BJ (cell line): ENCODE data around the gene INTS7. TPM values are rescaled to one million over a fixed set of nuclear protein-coding genes. Genes with fewer than 3 reads are reported as not detected.
"Not testable (repeated sequence)": the region's sequence is repeated elsewhere in the genome, so short reads cannot be mapped to it uniquely, and the experiment has no call there.

Source experiments
- CTCF ChIA-PET: fragments of 350-600 bp; formaldehyde crosslinking; extraction: SDS; loops from one replicate; lab custom pipeline; 2021; ENCODE audit warnings: antibody characterized with exemption, inconsistent platforms; lab: Yijun Ruan, JAX
- POLR2A ChIA-PET: fragments of 300-600 bp; sonication (Branson Sonifier 250); formaldehyde crosslinking; extraction: SDS; loops from one replicate; lab custom pipeline; 2021; ENCODE audit warnings: antibody characterized with exemption; lab: Charles Lee
- DNase-seq: peaks from one replicate; pipeline ENCODE4 v3.0.0-alpha.2; 2011; ENCODE audit warnings: low read depth
- H3K27me3 ChIP-seq: 2 replicates; pipeline ENCODE4 v1.6.0; 2011; ENCODE audit warnings: low read length; ENCODE audit not compliant: control insufficient read depth, insufficient read depth
- H3K36me3 ChIP-seq: 2 replicates; pipeline ENCODE4 v1.5.1; 2011; ENCODE audit warnings: low read length; ENCODE audit not compliant: control insufficient read depth, insufficient read depth
- H3K4me3 ChIP-seq: 2 replicates; pipeline ENCODE4 v1.5.1; 2011; ENCODE audit warnings: low read depth, mild to moderate bottlenecking, control low read depth, low read length
- polyA plus RNA-seq: library from polyadenylated mRNA; depleted of rRNA; stranded (reverse); fragments of >200 nt; gene quantifications from 2 replicates; pipeline ENCODE4 v1.2.3, GENCODE V29; 2011
- TF ChIP-seq, protein P1 (sequence below): IDR thresholded peaks from 2 replicates; pipeline ENCODE4 v1.5.1; 2011; ENCODE audit warnings: low read depth, mild to moderate bottlenecking, control low read depth, inconsistent platforms, low read length, moderate library complexity; ENCODE audit not compliant: insufficient read depth

INTS7 gene
- polyA plus RNA-seq, 1 experiment: 11.6 TPM

DNA sequence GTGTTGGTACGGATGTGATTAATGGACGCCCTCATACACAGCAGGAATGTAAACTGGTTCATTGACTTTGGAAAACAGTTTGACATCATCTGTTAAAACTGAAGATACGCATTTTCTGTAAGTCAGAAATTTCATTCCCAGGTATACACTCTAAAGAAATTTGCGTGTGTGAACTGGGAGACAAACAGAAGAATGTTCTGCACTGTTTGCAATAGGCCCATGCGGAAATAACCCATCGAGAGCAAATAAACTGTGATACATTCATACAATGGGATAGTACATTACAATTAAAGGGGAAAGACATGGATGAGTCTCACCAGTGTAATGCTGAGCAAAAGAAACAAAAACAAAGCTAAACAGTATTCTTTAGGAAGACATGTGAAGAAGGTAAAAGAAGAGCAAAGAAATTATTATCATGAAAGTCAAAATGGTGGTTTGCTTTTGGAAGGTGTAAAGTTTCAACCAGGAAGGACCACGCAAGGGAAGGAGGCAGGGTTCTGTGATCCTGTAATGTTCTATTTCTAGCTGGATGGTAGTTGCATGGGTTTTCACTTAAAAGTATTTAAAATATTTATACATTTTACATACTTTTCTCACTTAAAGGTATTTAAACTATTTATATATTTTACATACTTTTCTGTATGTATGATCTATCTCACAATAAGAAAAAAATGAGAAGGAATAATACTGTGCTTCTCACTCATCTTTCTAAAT is 30.3 kb downstream of the INTS7 start:
- Histone ChIP-seq H3K4me3 (no peak overlapping the region), H3K36me3 (no peaks in the 10 kb centered on the region), H3K27me3 (no peaks in the 10 kb centered on the region)
- TF ChIP-seq, protein P1, sequence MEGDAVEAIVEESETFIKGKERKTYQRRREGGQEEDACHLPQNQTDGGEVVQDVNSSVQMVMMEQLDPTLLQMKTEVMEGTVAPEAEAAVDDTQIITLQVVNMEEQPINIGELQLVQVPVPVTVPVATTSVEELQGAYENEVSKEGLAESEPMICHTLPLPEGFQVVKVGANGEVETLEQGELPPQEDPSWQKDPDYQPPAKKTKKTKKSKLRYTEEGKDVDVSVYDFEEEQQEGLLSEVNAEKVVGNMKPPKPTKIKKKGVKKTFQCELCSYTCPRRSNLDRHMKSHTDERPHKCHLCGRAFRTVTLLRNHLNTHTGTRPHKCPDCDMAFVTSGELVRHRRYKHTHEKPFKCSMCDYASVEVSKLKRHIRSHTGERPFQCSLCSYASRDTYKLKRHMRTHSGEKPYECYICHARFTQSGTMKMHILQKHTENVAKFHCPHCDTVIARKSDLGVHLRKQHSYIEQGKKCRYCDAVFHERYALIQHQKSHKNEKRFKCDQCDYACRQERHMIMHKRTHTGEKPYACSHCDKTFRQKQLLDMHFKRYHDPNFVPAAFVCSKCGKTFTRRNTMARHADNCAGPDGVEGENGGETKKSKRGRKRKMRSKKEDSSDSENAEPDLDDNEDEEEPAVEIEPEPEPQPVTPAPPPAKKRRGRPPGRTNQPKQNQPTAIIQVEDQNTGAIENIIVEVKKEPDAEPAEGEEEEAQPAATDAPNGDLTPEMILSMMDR: no peak
- ChIA-PET CTCF (interaction anchor here (0.7 to 2.0 kb wide), 2 partner anchors 29 to 307 kb away, joined by 4 to 5 read pairs; no protein-coding TSS in a partner anchor), POLR2A (no interaction called here)
- DNase-seq: no peak

DNA sequence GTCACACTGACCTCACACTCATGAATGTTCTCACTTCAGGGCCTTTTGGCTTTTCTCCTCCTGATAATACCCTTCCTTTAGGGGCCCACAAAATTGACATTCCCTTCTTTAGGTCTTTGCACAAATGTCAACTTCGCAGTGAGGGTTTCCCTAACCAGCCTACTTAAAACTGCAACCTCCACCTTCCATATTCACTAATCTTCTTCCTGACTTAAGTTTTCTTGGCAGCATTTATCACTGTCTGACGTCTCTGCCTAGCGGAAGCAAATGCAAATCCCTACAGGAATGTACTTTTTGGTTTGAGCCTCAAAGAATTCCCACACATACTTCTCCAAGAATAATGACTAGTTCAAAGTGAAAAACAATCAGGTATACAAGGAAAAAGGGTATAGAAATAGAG is 32.8 kb downstream of the INTS7 start:
- POLR2A ChIA-PET: no interaction called here
- DNase-seq: no peak
- CTCF ChIA-PET: interaction anchor here (1.6 kb wide), 1 partner anchor 9 kb away, joined by 4 read pairs; no protein-coding TSS in a partner anchor

DNA sequence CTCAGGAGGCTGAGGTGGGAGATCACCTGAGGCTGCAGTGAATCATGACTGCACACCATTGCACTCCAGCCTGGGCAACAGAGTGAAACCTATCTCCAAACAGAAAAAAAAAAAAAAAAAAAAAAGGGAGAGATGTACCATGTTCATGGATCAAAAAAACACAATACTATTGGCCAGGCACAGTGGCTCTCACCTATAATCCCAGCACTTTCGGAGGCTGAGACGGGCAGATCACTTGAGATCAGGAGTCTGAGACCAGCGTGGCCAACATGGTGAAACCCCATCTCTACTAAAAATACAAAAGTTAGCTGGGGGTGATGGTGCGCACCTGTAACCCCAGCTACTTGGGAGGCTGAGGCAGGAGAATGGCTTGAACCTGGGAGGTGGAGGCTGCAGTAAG is 37.9 kb downstream of the INTS7 start:
- POLR2A ChIA-PET: not testable (repeated sequence)
- CTCF ChIA-PET: interaction anchor here (1.0 to 1.4 kb wide), 2 partner anchors 16 to 33 kb away, joined by 3 to 4 read pairs; no protein-coding TSS in a partner anchor

More for the DNA sequence above, 32.8 kb downstream of the INTS7 start:
- TF ChIP-seq, protein P1: no peak
- Histone ChIP-seq H3K27me3 (no peaks in the 10 kb centered on the region), H3K36me3 (no peaks in the 10 kb centered on the region; the same call in 1 of the 2 replicates), H3K4me3 (no peak overlapping the region)

DNA sequence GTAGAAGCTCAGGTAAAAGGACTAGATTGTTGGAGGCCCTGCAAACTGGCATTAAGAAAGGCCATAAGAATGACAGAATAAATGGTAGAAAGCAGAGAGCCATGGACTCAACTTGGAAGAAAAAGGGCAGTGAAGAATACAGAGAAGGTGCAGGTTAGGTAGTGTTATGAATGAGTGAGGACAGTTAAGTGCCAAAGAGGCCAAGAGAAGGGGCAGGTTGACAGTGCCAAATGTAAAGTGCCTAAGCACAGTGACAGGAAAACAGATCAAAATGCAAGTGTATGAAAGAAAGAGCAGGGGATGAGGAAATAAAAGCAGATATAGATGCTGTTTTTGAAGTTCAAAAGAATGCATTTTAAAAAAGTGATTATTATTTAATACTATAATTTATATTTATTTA is 43.7 kb downstream of the INTS7 start:
- Histone ChIP-seq H3K27me3 (no peaks in the 10 kb centered on the region), H3K4me3 (no peak overlapping the region), H3K36me3 (peaks cover 1% of the 10 kb centered on the region; the same call in 1 of the 2 replicates)
- no peak for DNase-seq
- ChIA-PET CTCF (no interaction called here), POLR2A (no interaction called here)
- TF ChIP-seq, protein P1: no peak

More for the DNA sequence above, 37.9 kb downstream of the INTS7 start:
- H3K4me3 ChIP-seq, H3K27me3 ChIP-seq, DNase-seq, H3K36me3 ChIP-seq: not testable (repeated sequence)

DNA sequence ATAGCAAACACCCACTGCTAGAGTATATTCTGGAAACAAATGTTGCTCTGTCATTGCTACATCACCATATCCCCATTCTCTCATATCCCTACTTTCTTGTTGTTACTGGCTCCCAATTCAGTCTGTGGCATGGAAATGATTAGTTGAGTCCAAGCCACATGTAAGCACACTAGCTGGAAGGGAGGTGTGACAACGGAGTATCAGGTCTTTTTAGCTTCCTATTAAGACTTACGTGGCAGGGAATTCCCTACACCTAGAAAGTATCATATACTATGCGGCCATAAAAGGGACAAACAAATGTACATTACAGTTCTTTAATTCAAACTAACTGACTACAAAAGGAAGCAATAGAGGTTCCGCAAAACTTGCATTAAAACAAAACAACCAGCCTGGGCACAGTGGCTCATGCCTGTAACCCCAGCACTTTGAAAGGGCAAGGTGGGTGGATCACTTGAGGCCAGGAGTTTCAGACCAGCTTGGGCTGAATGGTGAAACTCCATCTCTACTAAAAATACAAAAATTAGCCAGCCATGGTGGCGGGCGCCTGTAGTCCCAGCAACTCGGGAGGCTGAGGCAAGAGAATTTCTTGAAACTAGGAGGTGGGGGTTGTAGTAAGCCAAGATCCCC is 48.6 kb downstream of the INTS7 start:
- Histone ChIP-seq H3K36me3 (peaks cover 3% of the 10 kb centered on the region), H3K4me3 (no peak overlapping the region), H3K27me3 (no peaks in the 10 kb centered on the region)
- TF ChIP-seq, protein P1: no peak
- DNase-seq: no peak
- ChIA-PET CTCF (interaction anchor here (0.8 to 1.8 kb wide), 2 partner anchors 15 to 48 kb away, joined by 4 to 6 read pairs; partner anchors contain the start of genes DTL and INTS7), POLR2A (no interaction called here)
